HepG2 (cell line): ENCODE data around the gene HAT1. TPM values are rescaled to one million over a fixed set of nuclear protein-coding genes. Genes with fewer than 3 reads are reported as not detected.

ENCODE experiments used
- ARNTL ChIP-seq: sonication (generic); formaldehyde crosslinking; IDR thresholded peaks from 2 replicates; pipeline ENCODE4 v1.4.0; 2020; ENCODE audit warnings: mild to moderate bottlenecking, missing genetic modification reagents
- ATF4 ChIP-seq, 2 experiments: fragments of 450-650 bp in 1 of 2; sonication (generic) in 1 of 2; formaldehyde crosslinking; IDR thresholded peaks; 2 replicates each; pipeline versions ENCODE4 v1.5.0 to v1.8.0; 2020 to 2022; ENCODE audit warnings: mild to moderate bottlenecking in 1 of 2, missing genetic modification reagents in 1 of 2
- CAMTA2 ChIP-seq: sonication (generic); formaldehyde crosslinking; IDR thresholded peaks from 2 replicates; pipeline ENCODE4 v1.4.0; 2020; ENCODE audit warnings: mild to moderate bottlenecking, missing genetic modification reagents, borderline replicate concordance
- FOSL2 ChIP-seq: sonication (generic); formaldehyde crosslinking; IDR thresholded peaks from 2 replicates; pipeline ENCODE4 v1.4.0; 2020; ENCODE audit warnings: missing genetic modification reagents
- MXI1 ChIP-seq: IDR thresholded peaks from 3 replicates; pipeline ENCODE4 v1.6.1; 2012; ENCODE audit warnings: low read depth, low read length, inconsistent platforms, borderline replicate concordance
- NFKB2 ChIP-seq: sonication (generic); formaldehyde crosslinking; IDR thresholded peaks from 2 replicates; pipeline ENCODE4 v1.4.0; 2020; ENCODE audit warnings: missing genetic modification reagents, borderline replicate concordance
- RFX5 ChIP-seq: IDR thresholded peaks from 2 replicates; pipeline ENCODE4 v1.6.1; 2011; ENCODE audit warnings: low read depth, low read length, improper control_type of control experiment
- RNF2 ChIP-seq: fragments of 450-650 bp; conservative IDR thresholded peaks from 2 replicates; pipeline ENCODE4 v1.6.1; 2016; ENCODE audit warnings: low read depth
- STAG1 ChIP-seq: sonication (generic); formaldehyde crosslinking; IDR thresholded peaks from 2 replicates; pipeline ENCODE4 v1.4.0; 2020; ENCODE audit warnings: missing genetic modification reagents
- XBP1 ChIP-seq: sonication (generic); formaldehyde crosslinking; IDR thresholded peaks from 2 replicates; pipeline ENCODE4 v1.5.0; 2020; ENCODE audit warnings: missing genetic modification reagents
- ZBTB40 ChIP-seq, 2 experiments: fragments of 450-650 bp in 1 of 2; sonication (generic) in 1 of 2; formaldehyde crosslinking in 1 of 2; IDR thresholded peaks; 2 replicates each; pipeline versions ENCODE4 v1.6.1 to v1.8.0; 2016 to 2022; ENCODE audit warnings: antibody characterized with exemption in 1 of 2, mild to moderate bottlenecking in 1 of 2, missing genetic modification reagents in 1 of 2
- ZNF33B ChIP-seq: sonication (generic); formaldehyde crosslinking; IDR thresholded peaks from 2 replicates; pipeline ENCODE4 v1.5.1; 2020; ENCODE audit warnings: mild to moderate bottlenecking, missing genetic modification reagents
- ZNF512B ChIP-seq: sonication (generic); formaldehyde crosslinking; IDR thresholded peaks from 2 replicates; pipeline ENCODE4 v1.5.1; 2020; ENCODE audit warnings: missing genetic modification reagents, mild to moderate bottlenecking, borderline replicate concordance
- ZNF616 ChIP-seq: sonication (generic); formaldehyde crosslinking; IDR thresholded peaks from 2 replicates; pipeline ENCODE4 v1.5.0; 2020; ENCODE audit warnings: low read depth, mild to moderate bottlenecking, missing genetic modification reagents
- ZSCAN21 ChIP-seq: sonication (generic); formaldehyde crosslinking; IDR thresholded peaks from 2 replicates; pipeline ENCODE4 v1.8.0; 2022; ENCODE audit warnings: mild to moderate bottlenecking, missing genetic modification reagents, moderate library complexity, borderline replicate concordance
- ZSCAN30 ChIP-seq: sonication (generic); formaldehyde crosslinking; IDR thresholded peaks from 2 replicates; pipeline ENCODE4 v1.5.0; 2020; ENCODE audit warnings: mild to moderate bottlenecking, missing genetic modification reagents
- polyA plus RNA-seq, 8 experiments: library from polyadenylated mRNA; depleted of rRNA in 3 of 8; stranded (reverse) in 7 of 8; unstranded in 1 of 8; fragments of >200 nt; fragmentation: Illumina TruSeq in 4 of 8; extraction: Trizol in 4 of 8; gene quantifications; 2 replicates each; pipeline versions ENCODE4 v1.2.1 to v1.2.3, GENCODE V29; 2011 to 2016; ENCODE audit warnings: low read depth in 4 of 8, missing spikeins in 1 of 8, mixed read lengths in 1 of 8; ENCODE audit not compliant: insufficient read depth in 1 of 8
- total RNA-seq, 5 experiments: library from RNA; depleted of rRNA; stranded (reverse); fragments of >200 nt; fragmentation: Illumina TruSeq; extraction: Trizol; gene quantifications; 2 replicates each; pipeline ENCODE4 v1.2.3, GENCODE V29; 2016; ENCODE audit warnings: low read depth in 1 of 5

Gene HAT1
- total and polyA plus RNA-seq, 2 of the 13 experiments (the other 11 are each of a cell fraction or from before 2014, with no cell fraction given): 45.4 to 119 TPM

- TF ChIP-seq ZNF512B (CRISPR knock-in tag) (no peak), XBP1 (no peak), ARNTL (CRISPR knock-in tag) (0 out of 2 replicates have a peak, but pooled peaks have one; percentile 33), ZSCAN21 (CRISPR knock-in tag) (peak; percentile 74; the same call in 1 of the 2 replicates), ZNF33B (CRISPR knock-in tag) (no peak), ZSCAN30 (CRISPR knock-in tag) (no peak), RNF2 (no peak; the same call in 1 of the 2 replicates), STAG1 (CRISPR knock-in tag) (no peak; the same call in none of the 2 replicates), ATF4 (CRISPR knock-in tag; IDR thresholded peaks at IDR 0.05) (no peak; a peak in 1 of 4 replicates), ZNF616 (no peak), RFX5 (peak; percentile 58; the same call in 1 of the 2 replicates), MXI1 (peak; percentile 92; the same call in 2 of the 3 replicates), NFKB2 (peak; percentile 94; the same call in 1 of the 2 replicates), ZBTB40 (IDR thresholded peaks at IDR 0.05) (peak; percentile 41), ZBTB40 (CRISPR knock-in tag; IDR thresholded peaks at IDR 0.05) (peak; percentile 30; the same call in 1 of the 2 replicates), CAMTA2 (CRISPR knock-in tag) (no peak), FOSL2 (CRISPR knock-in tag) (peak; percentile 55)
Measured at GRCh38 chr2:171922230-171923022, at the start of gene HAT1 (continued).
